GM23338 (cell line): ENCODE measurements around the gene PLBD2. TPM values are rescaled to one million over a fixed set of nuclear protein-coding genes. Genes with fewer than 3 reads are reported as not detected.

ENCODE experiments used
- ATAC-seq: fragments of 200-7000 bp; cut with Tn5 transposase; 3 replicates; pipeline ENCODE4 v1.9.1; 2020
- DNase-seq: peaks from one replicate; pipeline ENCODE4 v3.0.0-alpha.2; 2015; ENCODE audit warnings: low spot score
- H2AFZ ChIP-seq: fragments of 200-600 bp; sonication (generic); 2 replicates; pipeline ENCODE4 v1.8.0; 2016; ENCODE audit warnings: antibody characterized with exemption, mild to moderate bottlenecking, moderate library complexity
- H3F3A ChIP-seq: fragments of 200-600 bp; sonication (generic); replicated peaks from 2 replicates; pipeline ENCODE4 v1.8.0; 2017; ENCODE audit warnings: antibody characterized with exemption, mixed run types, low read depth
- H3K27ac ChIP-seq: fragments of 200-600 bp; sonication (generic); 2 replicates; pipeline ENCODE4 v1.6.1; 2016; ENCODE audit warnings: low read depth
- H3K27me3 ChIP-seq: fragments of 200-600 bp; sonication (generic); 2 replicates; pipeline ENCODE4 v1.8.0; 2016; ENCODE audit warnings: mild to moderate bottlenecking, mixed run types, moderate library complexity; ENCODE audit not compliant: insufficient read depth
- H3K36me3 ChIP-seq: fragments of 200-600 bp; sonication (generic); 2 replicates; pipeline ENCODE4 v1.8.0; 2016; ENCODE audit warnings: mild to moderate bottlenecking; ENCODE audit not compliant: insufficient read depth
- H3K4me1 ChIP-seq: fragments of 200-600 bp; sonication (generic); 2 replicates; pipeline ENCODE4 v1.8.0; 2016; ENCODE audit warnings: mild to moderate bottlenecking, moderate library complexity; ENCODE audit not compliant: insufficient read depth
- H3K4me2 ChIP-seq: fragments of 200-600 bp; sonication (generic); 2 replicates; pipeline ENCODE4 v1.7.1; 2017; ENCODE audit warnings: mixed run types
- H3K4me3 ChIP-seq: fragments of 200-600 bp; sonication (generic); 2 replicates; pipeline ENCODE4 v1.6.1; 2016; ENCODE audit warnings: mixed run types
- H3K79me2 ChIP-seq: fragments of 200-600 bp; sonication (generic); replicated peaks from 2 replicates; pipeline ENCODE4 v1.8.0; 2017; ENCODE audit warnings: mild to moderate bottlenecking; ENCODE audit not compliant: insufficient read depth
- H3K9me2 ChIP-seq: fragments of 200-600 bp; sonication (generic); 2 replicates; pipeline ENCODE4 v1.8.0; 2017; ENCODE audit not compliant: insufficient read depth
- H4K20me1 ChIP-seq: fragments of 200-600 bp; sonication (generic); replicated peaks from 2 replicates; pipeline ENCODE4 v1.8.0; 2017; ENCODE audit warnings: mild to moderate bottlenecking; ENCODE audit not compliant: insufficient read depth
- H3K27ac Mint-ChIP-seq: 2 replicates; pipeline ENCODE4 v1.8.0; 2020; ENCODE audit warnings: inconsistent platforms, mild to moderate bottlenecking, moderate library complexity, mixed read lengths
- H3K27me3 Mint-ChIP-seq: 3 replicates; pipeline ENCODE4 v1.8.0; 2022; ENCODE audit warnings: low read depth, mild to moderate bottlenecking, moderate library complexity, mixed read lengths, inconsistent platforms; ENCODE audit not compliant: insufficient read depth, poor library complexity
- H3K36me3 Mint-ChIP-seq: 3 replicates; pipeline ENCODE4 v1.8.0; 2021; ENCODE audit warnings: low read depth, mild to moderate bottlenecking, inconsistent platforms, moderate library complexity, mixed read lengths
- H3K4me1 Mint-ChIP-seq: 3 replicates; pipeline ENCODE4 v1.8.0; 2020; ENCODE audit warnings: mild to moderate bottlenecking, inconsistent platforms, mixed read lengths
- H3K4me3 Mint-ChIP-seq: 3 replicates; pipeline ENCODE4 v1.8.0; 2021; ENCODE audit warnings: moderate library complexity, mild to moderate bottlenecking, inconsistent platforms, mixed read lengths
- H3K9me3 Mint-ChIP-seq: 3 replicates; pipeline ENCODE4 v1.8.0; 2020; ENCODE audit warnings: moderate library complexity, mild to moderate bottlenecking, inconsistent platforms, mixed read lengths
- CREB1 ChIP-seq: fragments of 250-450 bp; sonication (Bioruptor Pico); IDR thresholded peaks from 2 replicates; pipeline ENCODE4 v1.5.0; 2020; ENCODE audit warnings: low read depth, mild to moderate bottlenecking, moderate library complexity
- ETS1 ChIP-seq: IDR thresholded peaks from 2 replicates; pipeline ENCODE4 v1.6.1; 2016; ENCODE audit warnings: antibody characterized with exemption
- EZH2 ChIP-seq: fragments of 200-600 bp; sonication (generic); IDR thresholded peaks from one replicate; pipeline ENCODE4 v1.8.0; 2017; ENCODE audit warnings: antibody characterized with exemption, mild to moderate bottlenecking, low read depth; ENCODE audit not compliant: unreplicated experiment
- EZH2phosphoT487 ChIP-seq: fragments of 200-600 bp; sonication (generic); IDR thresholded peaks from one replicate; pipeline ENCODE4 v1.8.1; 2018; ENCODE audit warnings: antibody characterized with exemption; ENCODE audit not compliant: unreplicated experiment
- JUNB ChIP-seq: IDR thresholded peaks from one replicate; pipeline ENCODE4 v1.6.1; 2016; ENCODE audit warnings: antibody characterized with exemption; ENCODE audit not compliant: unreplicated experiment
- NANOG ChIP-seq: IDR thresholded peaks from 2 replicates; pipeline ENCODE4 v1.6.1; 2016; ENCODE audit warnings: antibody characterized with exemption, borderline replicate concordance
- POLR2AphosphoS5 ChIP-seq: IDR thresholded peaks from 2 replicates; pipeline ENCODE4 v1.6.1; 2016; ENCODE audit warnings: antibody characterized with exemption, low read depth
- STAT1 ChIP-seq: IDR thresholded peaks from one replicate; pipeline ENCODE4 v1.6.1; 2016; ENCODE audit warnings: antibody characterized with exemption; ENCODE audit not compliant: unreplicated experiment
- ZNF114 ChIP-seq: fragments of 250-450 bp; sonication (Bioruptor Pico); IDR thresholded peaks from 2 replicates; pipeline ENCODE4 v1.5.0; 2020; ENCODE audit warnings: mild to moderate bottlenecking, moderate library complexity
- ZNF331 ChIP-seq: fragments of 250-450 bp; sonication (Bioruptor Pico); IDR thresholded peaks from 2 replicates; pipeline ENCODE4 v1.5.0; 2020; ENCODE audit warnings: low read depth, mild to moderate bottlenecking, moderate library complexity
- polyA plus RNA-seq: library from polyadenylated mRNA; unstranded; fragments of >200 nt; fragmentation: Nextera tagmentation; extraction: Ambion mirVana; gene quantifications from 2 replicates; pipeline ENCODE4 v1.2.1, GENCODE V29; 2016
- total RNA-seq: library from RNA; depleted of rRNA; stranded (reverse); fragments of >200 nt; shearing (Covaris generic); gene quantifications from 2 replicates; pipeline ENCODE4 v1.2.3, GENCODE V29; 2014
- TF ChIP-seq, protein P1 (sequence below): IDR thresholded peaks from one replicate; pipeline ENCODE4 v1.6.1; 2018; ENCODE audit warnings: antibody characterized with exemption; ENCODE audit not compliant: unreplicated experiment
- TF ChIP-seq, protein P2 (sequence below), 2 experiments: fragments of 200-600 bp in 1 of 2; sonication (generic) in 1 of 2; conservative IDR thresholded peaks; 2 replicates each; pipeline versions ENCODE4 v1.5.1 to v1.6.1; 2016 to 2017; ENCODE audit warnings: antibody characterized with exemption in 2 of 2, low read depth in 2 of 2, mild to moderate bottlenecking in 2 of 2, moderate library complexity in 1 of 2
- TF ChIP-seq, protein P3 (sequence below): fragments of 250-450 bp; sonication (Bioruptor Pico); IDR thresholded peaks from 2 replicates; pipeline ENCODE4 v1.5.0; 2020; ENCODE audit warnings: mild to moderate bottlenecking, moderate library complexity

The PLBD2 gene
- total and polyA plus RNA-seq, 2 experiments from 2014 or later: 10.2 to 37.1 TPM

DNA sequence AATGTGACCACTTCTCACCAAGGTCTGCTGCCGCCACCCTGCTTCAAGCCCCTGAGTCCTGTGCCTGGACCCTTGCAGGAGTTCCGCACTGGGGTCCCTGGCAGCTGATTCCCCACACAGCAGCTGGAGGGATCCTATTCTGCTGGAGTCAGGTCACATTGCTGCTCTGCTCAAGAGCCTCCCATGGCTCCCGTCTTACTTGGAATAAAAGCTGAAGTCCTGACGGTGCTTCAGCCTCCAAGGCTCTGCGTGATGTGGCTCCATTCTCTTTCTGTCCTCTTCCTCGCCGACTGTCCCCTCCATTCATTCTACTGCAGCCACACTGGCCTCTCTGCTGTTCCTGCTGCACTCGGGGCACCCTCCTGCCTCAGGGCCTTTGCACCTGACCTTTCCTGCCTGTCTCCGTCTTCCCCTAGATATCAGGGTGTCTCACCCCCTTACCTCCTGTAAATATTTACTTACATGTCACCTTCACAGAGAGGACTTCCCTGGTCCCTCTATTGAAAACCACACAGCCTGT is 56.2 kb downstream of the PLBD2 start:
- TF ChIP-seq STAT1 (no peak), ZNF331 (CRISPR knock-in tag) (no peak), EZH2phosphoT487 (no peak), CREB1 (no peak), POLR2AphosphoS5 (no peak), ZNF114 (CRISPR knock-in tag) (no peak), JUNB (no peak), ETS1 (no peak), EZH2 (no peak), NANOG (no peak)
- TF ChIP-seq, protein P1, sequence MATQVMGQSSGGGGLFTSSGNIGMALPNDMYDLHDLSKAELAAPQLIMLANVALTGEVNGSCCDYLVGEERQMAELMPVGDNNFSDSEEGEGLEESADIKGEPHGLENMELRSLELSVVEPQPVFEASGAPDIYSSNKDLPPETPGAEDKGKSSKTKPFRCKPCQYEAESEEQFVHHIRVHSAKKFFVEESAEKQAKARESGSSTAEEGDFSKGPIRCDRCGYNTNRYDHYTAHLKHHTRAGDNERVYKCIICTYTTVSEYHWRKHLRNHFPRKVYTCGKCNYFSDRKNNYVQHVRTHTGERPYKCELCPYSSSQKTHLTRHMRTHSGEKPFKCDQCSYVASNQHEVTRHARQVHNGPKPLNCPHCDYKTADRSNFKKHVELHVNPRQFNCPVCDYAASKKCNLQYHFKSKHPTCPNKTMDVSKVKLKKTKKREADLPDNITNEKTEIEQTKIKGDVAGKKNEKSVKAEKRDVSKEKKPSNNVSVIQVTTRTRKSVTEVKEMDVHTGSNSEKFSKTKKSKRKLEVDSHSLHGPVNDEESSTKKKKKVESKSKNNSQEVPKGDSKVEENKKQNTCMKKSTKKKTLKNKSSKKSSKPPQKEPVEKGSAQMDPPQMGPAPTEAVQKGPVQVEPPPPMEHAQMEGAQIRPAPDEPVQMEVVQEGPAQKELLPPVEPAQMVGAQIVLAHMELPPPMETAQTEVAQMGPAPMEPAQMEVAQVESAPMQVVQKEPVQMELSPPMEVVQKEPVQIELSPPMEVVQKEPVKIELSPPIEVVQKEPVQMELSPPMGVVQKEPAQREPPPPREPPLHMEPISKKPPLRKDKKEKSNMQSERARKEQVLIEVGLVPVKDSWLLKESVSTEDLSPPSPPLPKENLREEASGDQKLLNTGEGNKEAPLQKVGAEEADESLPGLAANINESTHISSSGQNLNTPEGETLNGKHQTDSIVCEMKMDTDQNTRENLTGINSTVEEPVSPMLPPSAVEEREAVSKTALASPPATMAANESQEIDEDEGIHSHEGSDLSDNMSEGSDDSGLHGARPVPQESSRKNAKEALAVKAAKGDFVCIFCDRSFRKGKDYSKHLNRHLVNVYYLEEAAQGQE: no peak
- TF ChIP-seq, protein P2, sequence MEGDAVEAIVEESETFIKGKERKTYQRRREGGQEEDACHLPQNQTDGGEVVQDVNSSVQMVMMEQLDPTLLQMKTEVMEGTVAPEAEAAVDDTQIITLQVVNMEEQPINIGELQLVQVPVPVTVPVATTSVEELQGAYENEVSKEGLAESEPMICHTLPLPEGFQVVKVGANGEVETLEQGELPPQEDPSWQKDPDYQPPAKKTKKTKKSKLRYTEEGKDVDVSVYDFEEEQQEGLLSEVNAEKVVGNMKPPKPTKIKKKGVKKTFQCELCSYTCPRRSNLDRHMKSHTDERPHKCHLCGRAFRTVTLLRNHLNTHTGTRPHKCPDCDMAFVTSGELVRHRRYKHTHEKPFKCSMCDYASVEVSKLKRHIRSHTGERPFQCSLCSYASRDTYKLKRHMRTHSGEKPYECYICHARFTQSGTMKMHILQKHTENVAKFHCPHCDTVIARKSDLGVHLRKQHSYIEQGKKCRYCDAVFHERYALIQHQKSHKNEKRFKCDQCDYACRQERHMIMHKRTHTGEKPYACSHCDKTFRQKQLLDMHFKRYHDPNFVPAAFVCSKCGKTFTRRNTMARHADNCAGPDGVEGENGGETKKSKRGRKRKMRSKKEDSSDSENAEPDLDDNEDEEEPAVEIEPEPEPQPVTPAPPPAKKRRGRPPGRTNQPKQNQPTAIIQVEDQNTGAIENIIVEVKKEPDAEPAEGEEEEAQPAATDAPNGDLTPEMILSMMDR (conservative IDR thresholded peaks at IDR 0.05; ENCODE audit: low read depth in 2 of 2): no peak
- TF ChIP-seq, protein P3, sequence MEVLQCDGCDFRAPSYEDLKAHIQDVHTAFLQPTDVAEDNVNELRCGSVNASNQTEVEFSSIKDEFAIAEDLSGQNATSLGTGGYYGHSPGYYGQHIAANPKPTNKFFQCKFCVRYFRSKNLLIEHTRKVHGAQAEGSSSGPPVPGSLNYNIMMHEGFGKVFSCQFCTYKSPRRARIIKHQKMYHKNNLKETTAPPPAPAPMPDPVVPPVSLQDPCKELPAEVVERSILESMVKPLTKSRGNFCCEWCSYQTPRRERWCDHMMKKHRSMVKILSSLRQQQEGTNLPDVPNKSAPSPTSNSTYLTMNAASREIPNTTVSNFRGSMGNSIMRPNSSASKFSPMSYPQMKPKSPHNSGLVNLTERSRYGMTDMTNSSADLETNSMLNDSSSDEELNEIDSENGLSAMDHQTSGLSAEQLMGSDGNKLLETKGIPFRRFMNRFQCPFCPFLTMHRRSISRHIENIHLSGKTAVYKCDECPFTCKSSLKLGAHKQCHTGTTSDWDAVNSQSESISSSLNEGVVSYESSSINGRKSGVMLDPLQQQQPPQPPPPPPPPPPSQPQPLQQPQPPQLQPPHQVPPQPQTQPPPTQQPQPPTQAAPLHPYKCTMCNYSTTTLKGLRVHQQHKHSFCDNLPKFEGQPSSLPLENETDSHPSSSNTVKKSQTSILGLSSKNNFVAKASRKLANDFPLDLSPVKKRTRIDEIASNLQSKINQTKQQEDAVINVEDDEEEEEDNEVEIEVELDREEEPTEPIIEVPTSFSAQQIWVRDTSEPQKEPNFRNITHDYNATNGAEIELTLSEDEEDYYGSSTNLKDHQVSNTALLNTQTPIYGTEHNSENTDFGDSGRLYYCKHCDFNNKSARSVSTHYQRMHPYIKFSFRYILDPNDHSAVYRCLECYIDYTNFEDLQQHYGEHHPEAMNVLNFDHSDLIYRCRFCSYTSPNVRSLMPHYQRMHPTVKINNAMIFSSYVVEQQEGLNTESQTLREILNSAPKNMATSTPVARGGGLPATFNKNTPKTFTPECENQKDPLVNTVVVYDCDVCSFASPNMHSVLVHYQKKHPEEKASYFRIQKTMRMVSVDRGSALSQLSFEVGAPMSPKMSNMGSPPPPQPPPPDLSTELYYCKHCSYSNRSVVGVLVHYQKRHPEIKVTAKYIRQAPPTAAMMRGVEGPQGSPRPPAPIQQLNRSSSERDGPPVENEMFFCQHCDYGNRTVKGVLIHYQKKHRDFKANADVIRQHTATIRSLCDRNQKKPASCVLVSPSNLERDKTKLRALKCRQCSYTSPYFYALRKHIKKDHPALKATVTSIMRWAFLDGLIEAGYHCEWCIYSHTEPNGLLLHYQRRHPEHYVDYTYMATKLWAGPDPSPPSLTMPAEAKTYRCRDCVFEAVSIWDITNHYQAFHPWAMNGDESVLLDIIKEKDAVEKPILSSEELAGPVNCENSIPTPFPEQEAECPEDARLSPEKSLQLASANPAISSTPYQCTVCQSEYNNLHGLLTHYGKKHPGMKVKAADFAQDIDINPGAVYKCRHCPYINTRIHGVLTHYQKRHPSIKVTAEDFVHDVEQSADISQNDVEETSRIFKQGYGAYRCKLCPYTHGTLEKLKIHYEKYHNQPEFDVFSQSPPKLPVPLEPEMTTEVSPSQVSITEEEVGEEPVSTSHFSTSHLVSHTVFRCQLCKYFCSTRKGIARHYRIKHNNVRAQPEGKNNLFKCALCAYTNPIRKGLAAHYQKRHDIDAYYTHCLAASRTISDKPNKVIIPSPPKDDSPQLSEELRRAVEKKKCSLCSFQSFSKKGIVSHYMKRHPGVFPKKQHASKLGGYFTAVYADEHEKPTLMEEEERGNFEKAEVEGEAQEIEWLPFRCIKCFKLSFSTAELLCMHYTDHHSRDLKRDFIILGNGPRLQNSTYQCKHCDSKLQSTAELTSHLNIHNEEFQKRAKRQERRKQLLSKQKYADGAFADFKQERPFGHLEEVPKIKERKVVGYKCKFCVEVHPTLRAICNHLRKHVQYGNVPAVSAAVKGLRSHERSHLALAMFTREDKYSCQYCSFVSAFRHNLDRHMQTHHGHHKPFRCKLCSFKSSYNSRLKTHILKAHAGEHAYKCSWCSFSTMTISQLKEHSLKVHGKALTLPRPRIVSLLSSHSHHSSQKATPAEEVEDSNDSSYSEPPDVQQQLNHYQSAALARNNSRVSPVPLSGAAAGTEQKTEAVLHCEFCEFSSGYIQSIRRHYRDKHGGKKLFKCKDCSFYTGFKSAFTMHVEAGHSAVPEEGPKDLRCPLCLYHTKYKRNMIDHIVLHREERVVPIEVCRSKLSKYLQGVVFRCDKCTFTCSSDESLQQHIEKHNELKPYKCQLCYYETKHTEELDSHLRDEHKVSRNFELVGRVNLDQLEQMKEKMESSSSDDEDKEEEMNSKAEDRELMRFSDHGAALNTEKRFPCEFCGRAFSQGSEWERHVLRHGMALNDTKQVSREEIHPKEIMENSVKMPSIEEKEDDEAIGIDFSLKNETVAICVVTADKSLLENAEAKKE (CRISPR knock-in tag): no peak
- Histone ChIP-seq H3K4me2 (no peak overlapping the region), H3K27me3 (no peaks in the 10 kb centered on the region), H3K4me1 (no peaks in the 10 kb centered on the region), H3K4me3 (no peak overlapping the region), H3K79me2 (no peaks in the 10 kb centered on the region), H2AFZ (no peak overlapping the region), H3F3A (no peaks in the 10 kb centered on the region), H3K9me2 (no peaks in the 10 kb centered on the region), H3K36me3 (no peaks in the 10 kb centered on the region), H4K20me1 (no peaks in the 10 kb centered on the region), H3K27ac (no peak overlapping the region)
- no peaks in the 10 kb centered on the region for H3K36me3 Mint-ChIP-seq
- no peak overlapping the region for H3K27ac Mint-ChIP-seq
- DNase-seq (no peak), ATAC-seq (no peak)
- peaks cover 8% of the 10 kb centered on the region; the same call in 2 of the 3 replicates for H3K4me1 Mint-ChIP-seq
- H3K4me3 Mint-ChIP-seq: no peak overlapping the region; the same call in 2 of the 3 replicates
- no peaks in the 10 kb centered on the region for H3K9me3 Mint-ChIP-seq
- H3K27me3 Mint-ChIP-seq: peaks cover 12% of the 10 kb centered on the region
